Measurements from ENCODE around the gene OSTF1. TPM values are rescaled to one million over a fixed set of nuclear protein-coding genes. Genes with fewer than 3 reads are reported as not detected.

The OSTF1 gene
- total and polyA plus RNA-seq, 7 donors, result 7.1 to 19.2 (median 10.4) TPM

DNA sequence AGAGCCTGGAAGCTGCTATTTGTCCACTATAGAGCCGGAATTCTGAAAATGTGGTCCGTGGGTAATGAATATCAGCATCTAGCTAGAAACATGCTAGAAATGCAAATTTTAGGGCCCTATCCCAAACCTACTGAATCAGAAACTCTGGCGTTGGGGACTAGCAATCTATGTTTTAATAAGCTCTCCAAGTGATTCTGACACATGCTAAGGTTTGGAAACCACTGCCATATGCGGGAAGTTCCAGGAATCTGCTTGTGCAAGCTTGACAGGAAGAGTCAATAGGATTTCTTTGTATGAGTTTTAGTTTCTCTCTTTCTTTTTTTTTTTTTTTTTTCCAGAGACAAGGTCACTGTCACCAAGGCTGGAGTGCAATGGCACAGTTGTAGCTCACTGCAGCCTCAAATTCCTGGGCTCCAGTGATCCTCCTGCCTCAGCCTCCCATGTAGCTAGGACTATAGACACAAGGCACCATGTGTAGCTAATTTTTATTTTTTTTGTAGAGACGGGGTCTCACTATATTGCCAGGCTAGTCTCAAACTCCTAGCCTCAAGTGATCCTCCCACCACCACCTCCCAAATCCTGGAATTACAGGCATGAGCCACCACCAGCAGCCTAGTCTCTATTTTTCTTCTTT is 33.8 kb upstream of the OSTF1 start:
- Histone ChIP-seq H3K9me3 (no peaks in the 10 kb centered on the region), H3K4me1 (no peaks in the 10 kb centered on the region), H3K27ac (no peak overlapping the region), H3K4me3 (no peak overlapping the region), H3K27me3 (ENCODE audit: insufficient read depth in 3 of 3, low read length in 2 of 3) (no peaks in the 10 kb centered on the region), H3K36me3 (ENCODE audit: insufficient read depth in 1 of 2, low read depth in 1 of 2) (no peaks in the 10 kb centered on the region)
- 83 to 86% (median 85%) methylated on average over 5 of the region's 5 CpGs for WGBS, 3 donors
- ATAC-seq, result no peak
- DNase-seq, result no peak
- intact Hi-C loops (cut with DNase I), result no loop called here
- TF ChIP-seq, protein P1, sequence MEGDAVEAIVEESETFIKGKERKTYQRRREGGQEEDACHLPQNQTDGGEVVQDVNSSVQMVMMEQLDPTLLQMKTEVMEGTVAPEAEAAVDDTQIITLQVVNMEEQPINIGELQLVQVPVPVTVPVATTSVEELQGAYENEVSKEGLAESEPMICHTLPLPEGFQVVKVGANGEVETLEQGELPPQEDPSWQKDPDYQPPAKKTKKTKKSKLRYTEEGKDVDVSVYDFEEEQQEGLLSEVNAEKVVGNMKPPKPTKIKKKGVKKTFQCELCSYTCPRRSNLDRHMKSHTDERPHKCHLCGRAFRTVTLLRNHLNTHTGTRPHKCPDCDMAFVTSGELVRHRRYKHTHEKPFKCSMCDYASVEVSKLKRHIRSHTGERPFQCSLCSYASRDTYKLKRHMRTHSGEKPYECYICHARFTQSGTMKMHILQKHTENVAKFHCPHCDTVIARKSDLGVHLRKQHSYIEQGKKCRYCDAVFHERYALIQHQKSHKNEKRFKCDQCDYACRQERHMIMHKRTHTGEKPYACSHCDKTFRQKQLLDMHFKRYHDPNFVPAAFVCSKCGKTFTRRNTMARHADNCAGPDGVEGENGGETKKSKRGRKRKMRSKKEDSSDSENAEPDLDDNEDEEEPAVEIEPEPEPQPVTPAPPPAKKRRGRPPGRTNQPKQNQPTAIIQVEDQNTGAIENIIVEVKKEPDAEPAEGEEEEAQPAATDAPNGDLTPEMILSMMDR (IDR thresholded peaks at IDR 0.05), result no peak

DNA sequence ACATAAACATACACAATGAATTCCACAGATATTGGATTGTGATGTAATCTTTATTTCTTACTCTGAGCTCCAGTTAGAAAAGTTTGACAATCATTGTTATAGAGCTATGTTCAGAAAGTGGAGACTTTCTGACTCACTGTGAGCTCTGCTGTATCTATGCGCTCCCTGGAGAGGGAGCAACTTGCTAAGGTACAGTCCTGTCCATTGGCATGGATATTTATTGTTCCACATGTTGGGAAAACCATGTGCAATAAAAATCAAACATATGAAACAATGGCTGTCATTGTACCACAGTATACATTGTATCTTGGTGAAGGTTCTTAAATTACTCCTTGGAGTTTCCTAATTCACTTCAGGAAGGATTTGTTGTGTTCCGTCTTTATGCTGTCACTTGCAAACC is 27.1 kb upstream of the OSTF1 start:
- Histone ChIP-seq H3K4me3 (no peak overlapping the region), H3K9me3 (no peaks in the 10 kb centered on the region), H3K36me3 (ENCODE audit: insufficient read depth in 1 of 2, low read depth in 1 of 2) (peaks cover 0 to 49% of the 10 kb centered on the region in 2 donors), H3K27me3 (ENCODE audit: insufficient read depth in 3 of 3, low read length in 2 of 3) (no peaks in the 10 kb centered on the region), H3K27ac (no peak overlapping the region), H3K4me1 (no peaks in the 10 kb centered on the region)
- 86 to 96% (median 94%) methylated on average over 2 of the region's 2 CpGs for WGBS, 3 donors
- intact Hi-C loops (cut with DNase I), result no loop called here
- no peak for ATAC-seq
- TF ChIP-seq, protein P1 (IDR thresholded peaks at IDR 0.05), result no peak
- DNase-seq, result no peak

DNA sequence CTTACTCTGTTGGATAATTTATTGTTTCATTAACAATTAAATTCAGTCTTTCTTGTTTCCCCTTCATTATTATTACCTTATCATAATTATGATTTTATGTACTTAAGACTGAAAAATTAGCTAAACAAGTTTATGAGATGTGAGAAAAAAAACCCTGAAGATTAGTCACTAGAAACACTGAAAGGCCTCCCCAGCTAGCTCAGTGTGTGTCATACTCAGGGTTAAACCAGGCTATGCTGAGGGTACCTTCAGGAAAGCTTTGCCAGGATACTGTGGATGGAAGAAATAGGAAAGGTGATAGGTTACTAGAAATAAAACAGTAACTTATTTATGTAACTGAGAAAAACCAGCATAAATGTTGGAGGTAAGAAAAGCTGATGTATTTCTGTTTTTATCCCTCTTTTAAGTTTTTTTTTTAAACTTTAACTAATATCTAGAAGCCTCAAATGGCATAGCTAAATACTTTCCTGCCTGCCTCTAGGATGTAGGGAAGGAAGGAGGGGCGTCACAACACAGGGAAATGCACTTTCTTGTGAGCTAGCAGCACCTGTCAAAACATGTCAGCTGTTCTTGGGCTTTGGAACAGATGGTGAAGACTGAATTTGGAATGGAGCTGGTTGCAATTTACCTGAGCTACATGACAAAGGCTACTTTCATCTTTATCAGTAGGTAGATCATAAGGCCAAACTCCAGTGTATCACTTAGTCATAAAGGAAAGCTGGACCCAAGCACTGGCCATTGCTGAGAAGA is 24.6 kb upstream of the OSTF1 start:
- WGBS, 3 donors, result 30 to 52% (median 37%) methylated on average over 1 of the region's 1 CpG

DNA sequence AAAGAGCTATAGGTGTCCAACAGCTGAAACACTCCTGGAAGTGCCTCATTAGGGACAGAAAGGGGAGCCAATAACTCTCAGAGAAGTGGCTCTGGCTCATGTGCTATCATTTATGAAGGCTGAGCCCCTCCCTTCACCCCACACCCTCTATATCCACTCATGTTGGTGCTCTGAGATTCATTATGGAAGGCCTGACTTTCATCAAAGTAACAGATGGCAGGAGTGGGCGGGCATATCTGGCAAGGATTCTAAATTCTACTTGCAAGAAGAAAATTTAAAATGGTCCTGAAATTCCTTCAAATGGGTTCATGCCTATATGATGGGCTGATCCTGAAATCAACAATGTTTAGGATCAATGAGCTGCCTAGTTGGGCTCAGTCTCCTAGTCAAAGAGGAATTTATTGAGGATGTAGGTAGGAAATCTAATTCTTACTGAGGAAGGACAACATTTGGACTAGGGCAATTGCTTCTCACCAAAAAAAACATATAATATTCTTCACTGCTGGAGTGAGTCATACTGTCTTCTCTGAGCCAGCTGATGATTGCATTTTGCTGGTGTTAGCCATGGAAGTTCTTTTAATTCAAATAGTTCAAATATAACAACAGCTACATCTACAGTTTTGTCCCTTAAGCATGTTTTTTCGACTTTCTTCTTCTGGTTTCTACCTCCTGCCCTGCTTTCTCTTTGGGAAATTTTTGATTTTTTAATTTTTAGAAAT is 23.8 kb upstream of the OSTF1 start:
- DNase-seq (no peak), ATAC-seq (no peak)
- TF ChIP-seq, protein P1 (IDR thresholded peaks at IDR 0.05), result no peak
- Histone ChIP-seq H3K27ac (peak overlapping the region; percentile 37), H3K27me3 (ENCODE audit: insufficient read depth in 3 of 3, low read length in 2 of 3) (no peaks in the 10 kb centered on the region), H3K36me3 (ENCODE audit: insufficient read depth in 1 of 2, low read depth in 1 of 2) (peaks cover 0 to 81% of the 10 kb centered on the region in 2 donors), H3K4me3 (no peak overlapping the region), H3K4me1 (no peaks in the 10 kb centered on the region), H3K9me3 (no peaks in the 10 kb centered on the region)
- intact Hi-C loops (cut with DNase I), result no loop called here
- WGBS, 3 donors, result 62 to 85% (median 76%) methylated on average over 2 of the region's 2 CpGs

More for the DNA sequence above, 24.6 kb upstream of the OSTF1 start:
- no peak overlapping the region for H3K4me3 ChIP-seq
- H3K27me3 ChIP-seq (ENCODE audit: insufficient read depth in 3 of 3, low read length in 2 of 3), result no peaks in the 10 kb centered on the region
- H3K36me3 ChIP-seq (ENCODE audit: insufficient read depth in 1 of 2, low read depth in 1 of 2), result peaks cover 0 to 73% of the 10 kb centered on the region in 2 donors
- H3K27ac ChIP-seq, result peak overlapping the region; percentile 37
- DNase-seq (no peak), ATAC-seq (no peak)
- intact Hi-C loops (cut with DNase I), result no loop called here
- no peaks in the 10 kb centered on the region for H3K4me1 ChIP-seq
- TF ChIP-seq, protein P1 (IDR thresholded peaks at IDR 0.05), result no peak
- H3K9me3 ChIP-seq, result no peaks in the 10 kb centered on the region

All from psoas muscle (tissue), 8 donors.